ENCODE measurements around the gene TBX15. TPM values are rescaled to one million over a fixed set of nuclear protein-coding genes. Genes with fewer than 3 reads are reported as not detected.
"Not testable (repeated sequence)": the region's sequence is repeated elsewhere in the genome, so short reads cannot be mapped to it uniquely, and the experiment has no call there.

TBX15 gene
- total RNA-seq, 1 donor from 2014 or later = not detected

- H3K27me3 Mint-ChIP-seq = peaks cover 11% of the 10 kb centered on the region
- DNase-seq (ENCODE audit: low spot score, unreplicated experiment) = no peak
- H3K27ac Mint-ChIP-seq = no peak overlapping the region
- no peaks in the 10 kb centered on the region for H3K36me3 Mint-ChIP-seq (ENCODE audit: insufficient read depth)
- no peak overlapping the region for H3K4me3 Mint-ChIP-seq (ENCODE audit: low read depth)
- TF ChIP-seq CTCF (IDR thresholded peaks at IDR 0.05; ENCODE audit: unreplicated experiment) = no peak
- peaks cover 7% of the 10 kb centered on the region for H3K4me1 Mint-ChIP-seq (ENCODE audit: low read depth)
- no peaks in the 10 kb centered on the region for H3K9me3 Mint-ChIP-seq (ENCODE audit: low read depth)
Observed at GRCh38 chr1:118960567-118961136, 27.5 kb downstream of the TBX15 start.

- H3K4me1 Mint-ChIP-seq (ENCODE audit: low read depth) = peaks cover 7% of the 10 kb centered on the region
- no peak overlapping the region for H3K4me3 Mint-ChIP-seq (ENCODE audit: low read depth)
- no peaks in the 10 kb centered on the region for H3K9me3 Mint-ChIP-seq (ENCODE audit: low read depth)
Observed at GRCh38 chr1:118960026-118960561, 28.0 kb downstream of the TBX15 start.

GRCh38 chr1:118958937-118959631, 29.1 kb downstream of the TBX15 start:
- Mint-ChIP-seq H3K4me3 (ENCODE audit: low read depth) (no peak overlapping the region), H3K27me3 (peaks cover 2% of the 10 kb centered on the region), H3K4me1 (ENCODE audit: low read depth) (peaks cover 7% of the 10 kb centered on the region), H3K9me3 (ENCODE audit: low read depth) (no peaks in the 10 kb centered on the region), H3K27ac (no peak overlapping the region), H3K36me3 (ENCODE audit: insufficient read depth) (no peaks in the 10 kb centered on the region)
- DNase-seq (ENCODE audit: low spot score, unreplicated experiment) = no peak
- no peak for TF ChIP-seq CTCF (IDR thresholded peaks at IDR 0.05; ENCODE audit: unreplicated experiment)

More at GRCh38 chr1:118960026-118960561, 28.0 kb downstream of the TBX15 start:
- H3K36me3 Mint-ChIP-seq (ENCODE audit: insufficient read depth) = no peaks in the 10 kb centered on the region
- DNase-seq (ENCODE audit: low spot score, unreplicated experiment) = no peak
- no peak for TF ChIP-seq CTCF (IDR thresholded peaks at IDR 0.05; ENCODE audit: unreplicated experiment)
- no peak overlapping the region for H3K27ac Mint-ChIP-seq
- peaks cover 6% of the 10 kb centered on the region for H3K27me3 Mint-ChIP-seq

GRCh38 chr1:118958140-118958539, 30.0 kb downstream of the TBX15 start:
- DNase-seq (ENCODE audit: low spot score, unreplicated experiment) = no peak
- Mint-ChIP-seq H3K4me1 (ENCODE audit: low read depth) (peaks cover 7% of the 10 kb centered on the region), H3K27me3 (peaks cover 2% of the 10 kb centered on the region), H3K36me3 (ENCODE audit: insufficient read depth) (no peaks in the 10 kb centered on the region), H3K27ac (no peak overlapping the region), H3K4me3 (ENCODE audit: low read depth) (no peak overlapping the region), H3K9me3 (ENCODE audit: low read depth) (no peaks in the 10 kb centered on the region)
- TF ChIP-seq CTCF (IDR thresholded peaks at IDR 0.05; ENCODE audit: unreplicated experiment) = no peak

GRCh38 chr1:118957579-118957978, 30.6 kb downstream of the TBX15 start:
- not testable (repeated sequence) for H3K27ac Mint-ChIP-seq; H3K36me3 Mint-ChIP-seq (ENCODE audit: insufficient read depth); DNase-seq (ENCODE audit: low spot score, unreplicated experiment); H3K27me3 Mint-ChIP-seq; H3K4me1 Mint-ChIP-seq (ENCODE audit: low read depth); H3K9me3 Mint-ChIP-seq (ENCODE audit: low read depth); H3K4me3 Mint-ChIP-seq (ENCODE audit: low read depth)
